ENCODE data around the gene FILIP1L. TPM values are rescaled to one million over a fixed set of nuclear protein-coding genes. Genes with fewer than 3 reads are reported as not detected.

FILIP1L gene
- total and polyA plus RNA-seq, 7 donors, result 9.2 to 274 (median 78.5) TPM

GRCh38 chr3:99918715-99919114 lies 195.6 kb downstream of the FILIP1L start:
- Histone ChIP-seq H3K4me3 (no peak overlapping the region), H3K4me1 (peaks cover 31% of the 10 kb centered on the region), H3K27ac (peak overlapping the region; percentile 85), H3K27me3 (ENCODE audit: insufficient read depth in 3 of 3, low read length in 2 of 3) (no peaks in the 10 kb centered on the region), H3K36me3 (ENCODE audit: insufficient read depth in 1 of 2, low read depth in 1 of 2) (peaks cover 0 to 21% of the 10 kb centered on the region in 2 donors), H3K9me3 (no peaks in the 10 kb centered on the region)
- no peak for TF ChIP-seq CTCF (IDR thresholded peaks at IDR 0.05)
- DNase-seq (no peak), ATAC-seq (no peak)
- intact Hi-C loops (cut with DNase I), result no loop called here

- ATAC-seq, result no peak
- peaks cover 0 to 12% of the 10 kb centered on the region in 2 donors for H3K36me3 ChIP-seq (ENCODE audit: insufficient read depth in 1 of 2, low read depth in 1 of 2)
- H3K9me3 ChIP-seq, result no peaks in the 10 kb centered on the region
- DNase-seq, result no peak
- 82 to 96% (median 84%) methylated on average over 3 of the region's 3 CpGs for WGBS, 3 donors
- peaks cover 21% of the 10 kb centered on the region for H3K4me1 ChIP-seq
- H3K27ac ChIP-seq, result no peak overlapping the region
- intact Hi-C loops (cut with DNase I), result no loop called here
- H3K4me3 ChIP-seq, result no peak overlapping the region
- no peaks in the 10 kb centered on the region for H3K27me3 ChIP-seq (ENCODE audit: insufficient read depth in 3 of 3, low read length in 2 of 3)
- TF ChIP-seq CTCF (IDR thresholded peaks at IDR 0.05), result no peak
Measured at GRCh38 chr3:99915906-99916432, 198.3 kb downstream of the FILIP1L start.

GRCh38 chr3:99911433-99911832 lies 202.9 kb downstream of the FILIP1L start:
- Histone ChIP-seq H3K4me3 (no peak overlapping the region), H3K27me3 (ENCODE audit: insufficient read depth in 3 of 3, low read length in 2 of 3) (no peaks in the 10 kb centered on the region), H3K36me3 (ENCODE audit: insufficient read depth in 1 of 2, low read depth in 1 of 2) (peaks cover 0 to under 1% of the 10 kb centered on the region in 2 donors), H3K27ac (peak overlapping the region; percentile 57), H3K4me1 (peaks cover 33% of the 10 kb centered on the region), H3K9me3 (no peaks in the 10 kb centered on the region)
- 54 to 72% (median 58%) methylated on average over 3 of the region's 3 CpGs for WGBS, 3 donors
- DNase-seq (no peak), ATAC-seq (no peak)
- no peak for TF ChIP-seq CTCF (IDR thresholded peaks at IDR 0.05)
- intact Hi-C loops (cut with DNase I), result no loop called here

- H3K36me3 ChIP-seq (ENCODE audit: insufficient read depth in 1 of 2, low read depth in 1 of 2), result no peaks in the 10 kb centered on the region
- TF ChIP-seq CTCF (IDR thresholded peaks at IDR 0.05), result no peak
- no peaks in the 10 kb centered on the region for H3K27me3 ChIP-seq (ENCODE audit: insufficient read depth in 3 of 3, low read length in 2 of 3)
- 39 to 50% (median 43%) methylated on average over 4 of the region's 4 CpGs for WGBS, 3 donors
- peak overlapping the region; percentile 57 for H3K27ac ChIP-seq
- no peaks in the 10 kb centered on the region for H3K9me3 ChIP-seq
- H3K4me3 ChIP-seq, result no peak overlapping the region
- H3K4me1 ChIP-seq, result peaks cover 33% of the 10 kb centered on the region
- intact Hi-C loops (cut with DNase I), result no loop called here
- ATAC-seq (peak in 3 of 4 donors; percentile 48 to 54 (median 51)), DNase-seq (no peak)
Measured at GRCh38 chr3:99910752-99911290, 203.5 kb downstream of the FILIP1L start.
